ENCODE measurements around the gene FOLR2.
"Not testable (repeated sequence)": the region's sequence is repeated elsewhere in the genome, so short reads cannot be mapped to it uniquely, and the experiment has no call there.

GRCh38 chr11:72180892-72181552, 35.6 kb upstream of the FOLR2 start:
- not testable (repeated sequence) for TF ChIP-seq POLR2AphosphoS5, TAF1, POLR2A (IDR thresholded peaks at IDR 0.05; ENCODE audit: low read depth, low read length)

All from GM12891 (cell line).